HG02852 (cell line): ENCODE measurements around the gene PRPF6.
A peak's percentile ranks its signal among the peaks of the same experiment; 100 is the strongest.
"Not testable (repeated sequence)": the region's sequence is repeated elsewhere in the genome, so short reads cannot be mapped to it uniquely, and the experiment has no call there.

Experiments
- ATAC-seq: cut with Tn5 transposase; IDR thresholded peaks from one replicate; pipeline ENCODE4 v1.9.1; 2021; ENCODE audit warnings: mild to moderate bottlenecking, moderate library complexity; ENCODE audit not compliant: unreplicated experiment

Gene PRPF6

DNA sequence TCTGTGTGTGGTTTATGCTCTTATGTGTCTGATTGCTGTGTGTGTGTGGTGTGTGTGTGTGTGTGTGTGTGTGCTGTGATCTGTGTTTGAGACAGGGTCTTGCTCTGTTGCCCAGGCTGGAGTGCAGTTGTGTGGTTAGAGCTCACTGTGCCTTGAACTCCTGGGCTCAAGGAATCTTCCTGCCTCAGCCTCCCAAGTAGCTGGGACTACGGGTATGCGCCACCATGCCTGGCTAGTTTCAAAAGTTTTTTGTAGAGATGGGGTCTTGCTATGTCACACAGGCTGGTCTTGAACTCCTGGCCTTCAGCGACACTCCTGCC, 7.8 kb upstream of the PRPF6 start:
- no peak for ATAC-seq

DNA sequence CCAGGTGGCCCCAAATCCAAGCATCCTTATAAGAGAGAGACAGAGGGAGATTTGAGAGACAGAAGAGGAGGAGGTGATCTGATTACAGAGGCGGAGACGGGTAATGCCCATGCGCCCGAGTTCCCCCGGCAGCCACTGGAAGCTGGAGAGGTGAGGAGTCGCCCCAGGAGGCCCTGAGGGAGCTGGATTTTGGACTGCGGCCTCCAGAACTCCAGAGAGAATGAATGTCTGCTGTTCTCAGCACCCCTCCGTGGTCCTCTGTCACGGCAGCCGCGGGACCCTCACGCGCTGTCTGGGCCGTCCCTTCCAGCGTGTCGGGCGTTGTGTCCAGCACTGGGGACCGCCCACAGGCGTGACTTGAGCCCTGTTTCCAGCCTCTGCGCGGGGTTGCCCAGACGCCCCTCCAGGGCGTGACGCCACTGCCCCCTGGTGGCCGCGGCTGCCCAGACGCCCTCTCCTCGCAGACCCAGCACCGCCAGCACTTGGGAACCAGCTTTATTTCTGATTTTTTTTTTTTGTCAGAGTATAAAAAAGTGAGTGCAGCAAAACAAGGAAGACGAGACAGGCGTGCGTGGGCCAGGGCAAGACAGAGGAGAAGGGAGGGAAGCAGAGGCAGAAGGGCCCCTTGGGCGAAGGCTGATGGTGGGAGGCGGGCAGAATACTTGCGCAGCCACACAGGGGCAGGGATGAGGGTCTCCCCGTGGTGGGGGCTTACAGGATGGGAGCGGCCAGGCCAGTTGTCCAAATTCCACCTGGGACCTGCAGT, 7.1 kb upstream of the PRPF6 start:
- ATAC-seq = no peak

DNA sequence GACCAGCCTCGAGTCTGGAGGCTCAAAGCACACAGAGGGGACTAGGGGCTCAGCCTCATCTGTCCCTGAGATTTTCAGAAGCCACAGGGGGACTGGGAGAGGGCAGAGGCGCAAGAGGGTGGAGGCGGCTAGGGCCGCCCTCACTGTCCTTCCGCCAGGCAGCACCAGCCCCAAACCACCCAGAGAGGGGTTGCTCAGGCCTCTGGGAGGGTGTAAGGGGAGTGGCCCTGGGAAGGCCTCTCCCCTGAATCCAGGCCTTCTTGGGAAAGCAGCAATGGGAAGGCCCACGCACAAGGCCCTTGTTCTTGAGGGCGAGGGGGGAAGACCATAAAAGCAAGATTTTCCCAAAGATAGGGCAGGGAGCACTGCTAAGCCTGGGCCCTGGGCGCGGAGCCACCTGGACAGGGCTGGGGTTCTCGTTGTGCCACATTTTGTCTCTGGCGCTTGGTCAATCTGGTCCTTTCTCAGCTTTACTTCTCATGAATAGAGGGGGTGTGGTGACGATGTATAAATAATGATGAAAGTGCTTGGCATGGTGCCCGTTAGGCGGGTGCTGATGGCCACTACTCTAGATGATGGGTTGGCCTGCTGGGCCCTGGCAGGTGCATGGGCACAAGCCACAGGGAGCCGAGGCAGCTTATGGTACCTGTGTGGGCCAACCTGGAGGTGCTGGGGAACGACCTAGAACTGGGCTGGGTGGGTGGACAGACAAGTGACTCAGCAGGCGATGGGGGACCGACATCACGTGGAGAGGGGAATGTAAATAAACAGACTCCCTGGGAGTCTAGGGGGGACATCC, 6.3 kb upstream of the PRPF6 start:
- no peak for ATAC-seq

DNA sequence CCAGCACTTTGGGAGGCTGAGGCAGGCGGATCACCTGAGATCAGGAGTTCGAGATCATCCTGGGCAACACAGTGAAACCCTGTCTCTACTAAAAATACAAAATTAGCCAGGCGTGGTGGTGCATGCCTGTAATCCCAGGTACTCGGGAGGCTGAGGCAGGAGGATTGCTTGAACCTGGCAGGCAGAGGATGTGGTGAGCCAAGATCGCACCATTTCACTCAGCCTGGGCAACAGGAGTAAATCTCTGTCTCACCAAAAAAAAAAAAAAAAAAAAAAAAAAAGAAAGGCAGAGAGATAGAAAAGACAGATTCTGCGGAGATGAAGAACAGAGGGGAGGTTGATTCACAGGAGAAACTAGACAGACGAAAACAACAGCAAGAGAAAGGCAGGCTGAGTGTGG, 4.4 kb upstream of the PRPF6 start:
- not testable (repeated sequence) for ATAC-seq

DNA sequence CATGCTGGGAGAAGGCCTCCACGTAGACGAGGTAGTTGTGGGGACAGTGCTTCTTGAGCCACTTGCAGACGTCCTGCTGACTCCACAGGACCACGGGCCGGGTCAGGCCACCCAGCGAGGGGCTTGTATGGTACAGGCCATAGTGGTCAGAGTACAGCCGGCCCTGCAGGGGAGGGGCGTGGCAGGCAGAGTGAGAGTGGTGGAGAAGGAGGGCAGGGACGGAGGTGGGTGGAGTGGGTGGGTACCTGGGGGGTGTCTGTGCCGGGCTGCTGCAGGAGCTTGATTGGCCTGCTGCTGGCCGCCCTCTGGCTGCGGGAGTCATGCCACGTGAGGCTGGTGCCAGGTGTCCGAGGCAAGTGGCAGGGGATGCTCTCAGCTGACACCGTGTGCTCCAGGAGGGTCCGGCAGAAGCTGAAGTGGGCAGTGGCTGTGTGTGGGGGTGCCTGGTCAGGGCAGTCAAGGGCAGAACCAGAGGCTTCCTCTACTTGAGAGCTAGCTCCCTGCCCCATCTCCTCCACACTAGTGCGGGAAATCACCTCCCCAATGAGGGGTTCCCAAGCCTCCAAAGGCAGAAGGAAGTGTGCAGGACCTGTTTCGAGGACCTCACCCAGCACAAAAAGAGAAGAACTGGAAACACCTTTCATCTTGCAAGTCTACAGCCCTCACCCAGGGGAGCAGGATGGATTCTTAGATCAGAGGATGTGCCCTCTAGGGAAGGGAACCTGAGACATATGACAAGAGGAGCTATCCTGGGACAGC, 3.8 kb upstream of the PRPF6 start:
- ATAC-seq = no peak

DNA sequence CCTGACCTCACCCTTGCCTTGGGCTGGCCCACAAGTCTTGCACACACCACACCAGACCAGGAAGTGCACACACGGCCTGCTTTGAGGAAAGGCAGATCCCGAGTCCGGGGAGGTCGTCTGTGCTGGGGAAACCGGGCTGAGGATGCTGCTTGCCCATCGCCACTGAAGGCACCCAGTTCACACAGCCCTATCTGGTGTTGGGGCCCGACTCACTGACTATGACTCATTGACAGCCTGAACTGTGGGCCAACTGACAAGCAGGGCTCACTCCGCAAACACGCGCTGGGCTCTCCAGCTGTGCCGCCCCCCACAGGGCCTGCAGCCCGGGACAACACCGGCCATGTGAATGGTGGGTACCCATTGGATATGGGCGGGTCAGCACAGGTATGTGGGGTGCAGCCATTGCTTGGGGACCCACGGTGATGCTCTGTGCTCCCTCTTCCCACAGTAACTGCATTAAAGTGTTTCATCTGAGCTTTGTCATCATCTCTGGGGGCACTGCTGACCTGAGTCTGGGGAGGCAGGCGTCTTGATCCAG, 3.1 kb upstream of the PRPF6 start:
- ATAC-seq = no peak

DNA sequence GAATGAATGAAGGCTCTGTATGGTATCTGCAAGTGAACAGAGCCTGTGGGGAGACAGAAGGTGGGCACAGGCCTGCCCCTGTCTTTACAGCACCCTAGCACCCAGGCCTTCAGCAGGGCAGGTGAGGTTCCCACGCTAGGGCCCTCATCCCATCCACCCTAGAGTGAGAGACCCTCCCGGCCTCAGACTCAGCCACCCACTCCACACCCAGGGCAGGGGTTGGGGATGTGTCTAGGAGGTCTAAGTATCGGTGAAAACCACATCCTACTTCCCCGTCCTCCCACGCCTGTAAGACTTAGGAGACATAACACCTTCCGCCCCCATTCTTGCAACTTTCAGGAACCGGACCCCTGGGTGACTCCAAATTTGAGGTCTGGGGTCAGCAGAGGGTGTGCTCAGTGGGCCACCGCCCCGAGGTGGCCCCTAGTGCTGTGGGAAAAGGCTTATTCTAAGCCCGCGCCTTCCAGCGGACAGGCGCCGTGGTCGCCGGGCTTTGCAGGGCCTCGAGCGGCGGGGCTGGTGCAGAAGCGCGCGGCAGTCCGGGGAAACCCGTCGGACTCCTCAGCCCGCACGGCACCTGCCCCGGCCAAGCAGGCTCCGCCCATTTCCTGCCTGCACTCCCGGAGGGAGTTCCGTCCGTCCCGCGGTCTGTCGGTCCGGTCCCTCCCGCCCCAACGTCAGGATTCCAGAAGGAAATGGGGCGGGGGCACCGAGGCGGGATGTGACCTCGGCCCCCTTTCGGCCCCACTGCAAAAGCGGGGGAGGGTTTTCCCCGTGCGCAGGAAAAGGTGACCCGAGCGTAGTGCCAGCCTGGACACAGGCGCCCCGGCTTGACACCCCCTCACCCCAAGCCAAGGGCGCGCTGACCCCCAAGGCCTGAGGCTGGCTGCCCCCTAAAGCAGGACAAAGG, 2.4 kb upstream of the PRPF6 start:
- peak; percentile 39 for ATAC-seq

DNA sequence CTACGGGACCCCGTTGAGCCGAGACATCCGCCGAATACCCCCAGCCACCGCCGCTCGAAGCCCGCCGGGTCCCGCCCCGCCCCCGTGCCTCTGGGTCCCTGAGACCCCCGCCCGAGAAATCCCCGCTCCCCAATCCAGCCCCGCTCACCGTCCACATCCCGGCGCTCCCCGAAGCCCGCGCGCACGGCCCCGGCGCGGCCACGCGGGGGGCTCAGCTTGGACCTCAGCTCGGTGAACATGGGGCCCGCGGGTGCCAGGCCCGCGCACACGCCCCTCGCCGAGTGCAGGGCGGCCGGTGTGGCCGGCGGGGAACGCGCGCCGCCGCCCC, 1.7 kb upstream of the PRPF6 start:
- ATAC-seq = no peak

DNA sequence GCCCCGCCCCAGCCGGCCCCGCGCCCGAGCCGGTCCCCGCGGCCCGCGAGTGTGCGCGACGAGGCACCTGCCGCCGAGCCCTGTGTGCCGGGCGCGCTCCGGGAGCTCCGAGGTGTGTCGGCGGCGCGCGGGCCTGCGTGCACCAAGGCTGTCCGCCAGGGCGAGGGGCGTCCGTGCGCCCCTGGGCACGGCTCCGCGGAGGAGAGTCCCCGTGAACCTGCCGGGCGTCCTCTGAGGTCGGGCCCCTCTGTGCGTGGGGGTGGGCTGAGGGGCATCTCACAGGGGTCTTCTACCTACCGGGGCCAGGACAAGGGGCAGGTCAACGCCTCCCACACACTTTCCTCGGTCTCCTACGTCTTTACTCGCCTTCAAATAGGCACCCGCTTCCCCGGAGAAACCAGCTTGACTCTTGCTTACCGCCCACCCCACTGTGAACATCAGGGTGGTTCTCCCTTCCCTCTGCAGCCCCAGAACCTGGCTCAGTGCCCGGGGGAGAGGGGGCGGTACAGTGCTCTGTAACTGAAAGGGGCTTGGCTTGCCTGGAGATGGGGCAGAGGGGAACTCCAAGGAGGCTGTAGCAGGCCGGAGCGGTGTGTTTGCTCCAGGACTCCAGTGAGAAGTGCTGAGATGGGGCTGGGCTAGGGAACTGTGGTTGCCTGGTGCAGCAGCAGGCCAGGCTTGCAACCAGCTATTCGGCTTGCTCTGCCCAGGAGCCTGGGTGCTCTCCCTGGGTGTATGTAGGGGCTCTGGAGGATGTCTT, 1.2 kb upstream of the PRPF6 start, which contains the start of gene SAMD10:
Gene SAMD10, minus strand, starts transcription at position 86 of the 760 bp plus-strand sequence. CDS start 175 bp downstream, outside the sequence.
- ATAC-seq = no peak

DNA sequence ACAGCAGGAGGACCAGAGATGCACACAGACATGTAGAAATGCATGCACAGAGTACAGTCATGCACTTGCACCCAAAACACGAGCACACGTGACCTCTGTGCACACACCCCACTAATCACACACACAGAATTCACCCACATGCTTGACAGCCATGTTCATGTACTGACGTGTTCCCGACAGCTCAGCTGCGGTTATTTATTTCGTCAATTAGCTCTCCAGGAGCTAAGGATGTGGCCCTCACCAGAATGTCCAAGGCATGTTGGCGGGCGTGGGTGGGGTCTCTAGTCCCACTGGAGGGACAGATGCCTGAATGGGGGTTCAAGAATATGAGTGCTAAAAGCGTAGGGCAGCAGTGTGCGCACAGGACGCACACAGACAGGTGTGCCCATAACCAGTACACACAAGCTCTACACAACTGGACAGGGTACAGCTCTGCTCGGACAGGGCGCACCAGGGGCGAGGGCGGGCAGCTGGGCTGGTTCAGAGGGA, 571 bp upstream of the PRPF6 start:
- no peak for ATAC-seq

DNA sequence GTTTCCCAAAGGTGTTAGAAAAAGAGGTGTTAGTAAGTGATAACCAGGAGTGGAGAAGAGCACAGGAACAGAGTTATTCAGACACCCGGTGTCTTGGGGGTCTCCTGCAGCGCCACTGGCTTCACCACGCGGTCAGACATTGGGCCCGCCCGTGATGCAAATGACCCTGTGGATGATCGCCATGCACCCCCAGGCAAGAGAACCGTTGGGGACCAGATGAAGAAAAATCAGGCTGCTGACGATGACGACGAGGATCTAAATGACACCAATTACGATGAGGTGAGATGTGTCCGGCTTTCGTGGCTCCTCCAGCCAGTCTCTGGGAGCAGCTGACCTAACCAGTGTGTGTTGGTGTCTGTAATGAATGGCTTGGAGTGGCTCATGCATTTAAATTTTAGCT, 2.0 kb downstream of the PRPF6 start:
- ATAC-seq = no peak

DNA sequence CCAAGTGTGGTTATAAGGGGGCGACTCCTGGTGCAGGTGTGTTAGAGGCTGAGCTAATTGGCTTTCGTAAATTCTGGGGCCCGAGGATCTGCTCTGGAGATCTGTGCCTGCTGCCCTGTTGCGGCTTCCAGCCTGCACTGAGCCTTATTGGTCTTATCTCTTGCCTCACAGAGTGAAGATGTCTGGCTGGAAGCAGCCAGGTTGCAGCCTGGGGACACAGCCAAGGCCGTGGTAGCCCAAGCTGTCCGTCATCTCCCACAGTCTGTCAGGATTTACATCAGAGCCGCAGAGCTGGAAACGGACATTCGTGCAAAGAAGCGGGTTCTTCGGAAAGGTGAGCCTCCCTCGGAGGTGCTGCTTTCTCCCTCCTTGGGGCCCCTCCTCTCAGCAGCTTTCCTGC, 20.0 kb downstream of the PRPF6 start:
- ATAC-seq = no peak

DNA sequence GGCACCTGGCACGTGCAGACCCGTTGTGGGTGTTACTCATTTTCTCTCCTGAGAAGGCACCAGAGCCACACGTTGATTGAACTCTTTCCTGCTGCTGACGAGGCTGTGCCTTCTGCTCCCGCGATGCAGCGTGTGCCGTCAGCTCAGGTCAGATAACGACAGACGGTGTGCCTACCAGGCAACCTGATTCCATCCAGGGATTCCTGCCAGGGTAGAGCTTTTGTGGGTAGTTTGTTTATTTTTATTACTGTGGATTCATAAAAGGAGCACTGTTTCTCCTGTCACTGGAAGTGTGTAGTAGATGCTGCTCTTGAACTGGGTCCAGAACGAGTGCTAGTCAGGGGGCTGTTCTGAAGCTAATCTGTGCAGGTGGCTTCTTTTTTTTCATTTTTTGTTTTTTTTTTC, 20.7 kb downstream of the PRPF6 start:
- ATAC-seq = no peak

DNA sequence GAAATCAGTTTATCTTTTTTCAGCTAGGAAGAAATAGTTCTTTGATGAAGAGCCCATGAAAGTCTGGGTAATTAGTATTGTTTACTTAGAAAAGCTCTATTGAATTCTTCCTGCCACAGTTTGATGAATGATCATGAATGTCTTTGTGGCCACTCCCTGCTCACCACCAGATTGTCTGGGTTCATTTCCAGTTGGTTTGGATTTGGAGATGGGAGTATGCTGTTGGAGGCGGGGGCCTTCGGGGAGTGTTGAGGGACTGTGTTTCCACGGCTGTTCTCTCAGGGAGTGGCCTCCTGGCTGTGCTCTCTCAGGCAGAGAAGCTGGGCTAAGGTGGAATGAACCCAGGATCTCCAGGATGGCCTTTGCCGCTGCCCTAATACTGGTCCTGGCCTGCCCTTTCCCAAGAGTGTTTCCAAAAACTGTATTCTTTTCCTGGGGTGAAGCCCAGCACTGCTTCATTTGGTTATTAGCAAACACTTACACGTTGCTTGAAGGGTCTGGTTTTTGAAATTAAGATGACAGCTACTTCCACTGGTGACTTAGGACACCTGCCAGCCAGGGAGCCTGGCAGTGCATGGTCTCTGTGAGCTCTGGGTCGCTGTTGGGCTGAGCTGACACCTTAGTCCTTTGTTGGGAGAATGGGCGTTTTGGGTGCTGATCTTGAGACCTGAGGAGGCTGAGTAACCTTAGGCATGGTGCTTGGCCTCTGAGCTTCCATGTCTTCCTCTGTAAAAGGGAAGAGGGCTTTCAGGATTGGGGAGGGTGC, 23.2 kb downstream of the PRPF6 start:
- no peak for ATAC-seq

DNA sequence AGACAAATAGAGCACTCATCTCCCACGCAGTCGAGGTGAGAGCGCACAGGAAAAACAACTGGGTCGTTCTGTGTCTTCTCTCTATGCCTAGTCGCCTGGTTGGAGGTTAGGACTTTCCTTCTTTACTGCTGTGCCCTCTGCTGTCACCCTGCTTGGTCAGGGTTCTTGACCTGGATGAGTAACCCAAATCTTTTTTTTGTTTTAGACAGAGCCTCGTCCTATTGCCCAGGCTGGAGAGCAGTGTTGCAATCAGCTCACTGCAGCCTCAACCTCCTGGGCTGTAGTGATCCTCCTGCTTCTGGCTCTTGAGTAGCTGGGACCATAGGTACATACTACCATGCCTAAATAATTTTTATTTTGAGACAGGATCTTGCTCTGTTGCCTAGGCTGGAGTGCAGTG, 24.5 kb downstream of the PRPF6 start:
- ATAC-seq = no peak

DNA sequence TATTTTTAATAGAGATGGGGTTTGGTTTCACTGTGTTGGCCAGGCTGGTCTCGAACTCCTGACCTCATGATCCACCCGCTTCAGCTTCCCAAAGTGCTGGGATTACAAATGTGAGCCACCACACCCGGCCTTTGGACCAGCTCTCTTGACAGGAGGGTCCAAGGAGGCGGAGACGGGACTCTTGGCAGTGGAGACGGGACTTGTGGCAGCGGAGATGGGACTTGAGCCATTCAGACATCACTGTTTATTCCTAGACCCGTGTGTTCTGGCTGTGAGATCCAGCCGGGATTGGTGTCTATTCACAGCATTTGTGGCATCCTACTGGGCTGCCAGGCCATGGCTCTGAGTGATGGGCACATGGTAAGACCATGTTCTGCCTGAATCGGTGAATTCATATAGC, 25.6 kb downstream of the PRPF6 start:
- ATAC-seq = no peak

DNA sequence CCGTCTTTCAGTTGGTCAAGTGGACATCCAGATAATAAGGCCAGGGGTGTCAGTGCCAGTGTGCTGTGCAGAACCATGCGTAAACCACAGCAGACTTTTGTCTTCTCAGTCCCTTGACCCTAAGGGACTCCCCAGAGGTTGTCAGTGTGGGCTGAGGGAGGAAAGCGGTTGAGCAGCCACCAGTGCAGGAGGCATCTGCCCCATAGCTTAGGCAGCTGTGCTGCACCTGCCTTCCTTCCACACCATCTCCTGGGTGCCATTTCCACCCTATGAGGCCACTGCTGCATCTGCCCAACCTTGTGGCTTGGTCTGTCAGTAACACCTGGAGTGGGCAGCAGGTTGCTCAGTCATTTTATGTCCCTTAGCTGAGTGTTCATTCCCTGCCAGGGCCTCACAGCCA, 26.0 kb downstream of the PRPF6 start:
- no peak for ATAC-seq

DNA sequence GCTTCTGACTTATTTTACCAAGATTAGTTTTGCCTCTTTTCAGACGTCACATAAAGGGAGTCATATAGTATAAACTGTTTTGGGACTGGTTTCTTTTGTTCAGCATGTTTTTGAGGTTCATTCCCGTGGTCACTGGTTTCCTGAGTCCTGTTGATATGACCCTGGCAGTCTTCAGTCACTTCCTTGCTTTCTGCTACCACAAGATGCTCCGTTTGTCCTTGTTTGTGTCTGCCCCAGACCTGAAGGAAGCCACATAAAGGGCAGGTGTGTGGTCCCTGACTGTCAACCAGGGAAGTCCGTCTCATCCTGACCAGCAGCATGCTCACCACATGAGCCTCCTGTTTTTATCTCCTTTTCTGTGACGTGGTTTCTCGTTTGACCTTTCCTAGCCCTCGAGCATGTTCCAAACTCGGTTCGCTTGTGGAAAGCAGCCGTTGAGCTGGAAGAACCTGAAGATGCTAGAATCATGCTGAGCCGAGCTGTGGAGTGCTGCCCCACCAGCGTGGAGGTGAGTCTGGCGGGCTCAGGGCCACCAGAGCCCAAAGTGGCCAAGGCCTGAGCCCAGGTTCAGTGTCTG, 29.0 kb downstream of the PRPF6 start:
- no peak for ATAC-seq
